HG03103 (cell line): ENCODE measurements around the gene ARHGAP26.

Experiments used
- ATAC-seq: cut with Tn5 transposase; IDR thresholded peaks from one replicate; pipeline ENCODE4 v1.9.1; 2021; ENCODE audit warnings: low read depth; ENCODE audit not compliant: unreplicated experiment

The ARHGAP26 gene

DNA sequence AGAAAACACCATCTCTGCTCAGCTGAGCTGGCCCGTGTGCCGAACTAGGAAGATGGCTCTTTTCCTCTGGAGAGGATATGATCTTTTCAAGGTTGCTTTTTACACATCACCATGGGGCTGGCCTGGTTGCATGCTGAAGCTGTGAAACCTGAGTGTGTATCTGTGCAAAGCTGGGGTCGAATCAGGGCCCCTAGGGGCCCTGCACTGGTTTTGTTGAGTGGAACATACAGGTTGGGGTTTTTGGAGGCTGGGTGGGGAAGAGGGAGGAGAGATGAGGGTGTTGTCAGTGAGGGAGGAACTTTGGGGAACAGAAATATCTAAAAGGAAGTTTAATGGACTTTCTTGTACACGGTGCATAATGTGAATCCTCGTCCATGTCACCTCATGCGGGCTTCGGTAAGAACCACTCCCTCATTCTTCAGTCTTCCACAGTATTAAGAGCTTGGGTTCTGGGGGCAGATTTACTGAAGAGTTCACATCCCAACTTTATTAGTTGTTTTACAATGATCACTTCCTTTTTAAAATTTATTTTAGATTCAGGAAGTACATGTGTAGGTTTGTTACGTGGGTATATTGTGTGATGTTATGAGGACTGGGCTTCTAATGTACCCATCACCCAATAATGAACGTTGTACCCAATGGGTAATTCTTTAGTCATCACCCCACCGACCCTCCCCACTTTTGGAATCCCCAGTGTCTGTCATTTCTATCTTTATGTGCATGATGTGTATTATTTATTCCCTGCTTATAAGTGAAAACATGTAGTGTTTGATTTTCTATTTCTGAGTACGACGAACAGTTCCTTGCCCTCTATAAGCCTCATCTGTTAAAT, 395.1 kb downstream of the ARHGAP26 start:
- ATAC-seq, result no peak

DNA sequence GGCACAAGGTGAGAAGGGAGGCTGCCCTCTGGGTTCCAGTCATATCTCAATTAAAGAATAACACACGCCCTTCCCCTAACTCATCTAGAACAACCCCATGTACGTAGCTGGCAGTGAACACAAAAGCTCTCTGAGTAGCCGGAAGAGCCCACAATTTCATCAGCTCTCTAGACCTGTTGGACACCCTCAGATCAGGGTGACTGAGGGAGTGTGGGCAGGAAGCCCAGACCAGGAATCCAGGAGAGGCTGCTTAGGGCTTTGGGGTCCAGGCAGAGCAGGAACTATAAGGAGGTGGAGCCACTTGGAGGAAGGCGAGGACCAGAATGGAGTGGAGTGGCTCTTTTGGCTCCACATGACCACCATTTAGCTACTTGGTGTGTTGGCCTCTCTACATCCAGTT, 395.9 kb downstream of the ARHGAP26 start:
- ATAC-seq, result no peak

DNA sequence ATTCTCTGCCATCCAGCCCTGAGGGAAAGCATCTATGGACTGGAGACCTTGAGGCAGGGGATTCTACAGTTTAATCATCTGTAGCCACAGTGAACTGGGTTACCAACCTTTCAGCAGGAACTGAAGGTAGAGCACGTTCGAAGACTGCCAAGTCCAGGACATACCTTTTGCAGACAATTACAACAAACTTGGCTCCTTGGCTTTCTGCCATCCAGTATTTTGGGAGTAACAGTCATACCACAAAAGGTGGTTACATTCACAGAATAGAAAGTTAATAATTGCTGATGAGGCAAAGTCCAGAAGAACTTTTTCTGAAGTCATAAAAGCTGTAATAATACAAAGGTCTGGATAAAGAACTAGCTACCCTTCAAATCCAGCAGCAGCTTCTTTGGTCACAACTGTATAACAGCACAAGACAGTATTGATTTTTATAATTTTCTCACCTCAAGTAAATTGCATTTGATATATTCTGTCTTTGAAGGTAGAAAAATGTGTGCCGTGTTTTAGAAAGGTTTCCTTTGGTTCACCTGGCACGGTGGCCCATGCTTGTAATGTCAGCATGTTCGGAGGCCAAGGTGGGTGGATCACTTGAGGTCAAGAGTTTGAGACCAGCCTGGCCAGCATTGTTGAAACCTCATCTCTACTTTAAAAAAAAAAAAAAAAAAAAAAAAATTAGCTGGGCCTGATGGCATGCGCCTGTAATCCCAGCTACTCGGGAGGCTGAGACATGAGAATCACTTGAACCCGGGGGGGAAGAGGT, 396.7 kb downstream of the ARHGAP26 start:
- ATAC-seq, result no peak

DNA sequence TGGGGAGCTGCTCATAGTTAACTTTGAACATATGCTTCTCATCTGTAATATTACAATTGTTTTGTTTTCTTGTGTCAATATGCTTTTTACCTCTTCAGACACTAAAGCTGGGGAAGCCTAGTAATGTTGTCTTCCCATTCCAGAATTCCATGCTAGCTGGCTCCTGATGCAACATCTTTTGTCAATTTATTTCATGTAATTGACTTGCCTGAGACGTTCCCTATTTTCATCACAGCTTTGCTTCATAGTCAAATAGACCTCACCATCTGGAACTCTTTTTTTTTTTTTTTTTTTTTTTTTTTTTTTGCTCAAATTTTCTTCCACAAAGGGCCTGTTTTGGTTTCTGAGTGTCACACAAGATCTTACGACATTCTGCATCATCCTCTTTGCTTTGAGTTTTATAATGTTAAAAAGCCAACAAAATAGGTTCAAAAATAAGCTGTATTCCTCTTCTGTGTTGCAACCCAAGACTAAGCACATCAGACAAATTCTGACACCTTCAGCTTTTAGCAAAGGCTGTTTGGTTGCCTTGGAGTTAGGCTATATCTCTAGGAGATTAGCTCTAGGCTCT, 398.1 kb downstream of the ARHGAP26 start:
- no peak for ATAC-seq

DNA sequence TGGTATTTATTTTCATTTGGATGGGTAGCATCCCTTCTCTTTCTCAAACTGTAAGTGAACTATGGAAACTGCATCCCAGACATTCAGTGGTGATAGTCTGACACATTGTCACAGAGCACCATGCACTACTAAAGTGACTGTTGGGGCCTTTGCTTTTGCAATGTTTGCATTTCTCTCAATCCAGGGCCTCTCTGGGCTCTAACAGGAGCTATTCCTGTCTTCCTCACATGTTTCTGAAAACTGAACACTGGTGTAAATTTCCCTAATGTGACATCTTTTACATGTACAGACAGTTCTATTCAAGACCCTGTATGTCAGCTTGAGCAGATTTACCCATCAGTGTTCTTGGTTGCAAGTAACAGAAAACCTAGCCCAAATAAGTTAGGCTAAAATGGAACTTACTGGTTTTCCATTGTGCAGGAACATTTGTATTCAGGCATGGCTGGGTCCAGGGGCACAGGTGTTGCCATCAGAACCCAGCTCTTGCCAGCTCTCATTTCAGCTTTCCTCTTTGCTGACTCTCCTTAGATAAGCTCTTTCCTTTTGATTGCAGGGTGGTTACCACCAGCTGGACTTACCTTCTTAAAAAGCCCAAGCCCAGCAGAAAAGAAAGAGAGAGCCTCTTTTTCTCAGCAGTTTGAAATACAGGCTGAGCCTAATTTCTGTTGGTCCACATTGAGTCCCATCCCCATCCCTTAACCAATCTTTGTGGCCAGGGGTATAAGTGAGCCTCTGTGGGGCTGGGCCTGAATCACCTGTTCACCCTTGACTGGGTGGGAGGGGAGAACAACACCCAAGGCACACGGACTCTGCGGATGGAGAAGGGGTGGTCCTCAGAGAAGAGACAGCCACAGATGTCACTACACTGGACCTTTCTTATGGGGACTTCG, 399.0 kb downstream of the ARHGAP26 start:
- ATAC-seq, result no peak

DNA sequence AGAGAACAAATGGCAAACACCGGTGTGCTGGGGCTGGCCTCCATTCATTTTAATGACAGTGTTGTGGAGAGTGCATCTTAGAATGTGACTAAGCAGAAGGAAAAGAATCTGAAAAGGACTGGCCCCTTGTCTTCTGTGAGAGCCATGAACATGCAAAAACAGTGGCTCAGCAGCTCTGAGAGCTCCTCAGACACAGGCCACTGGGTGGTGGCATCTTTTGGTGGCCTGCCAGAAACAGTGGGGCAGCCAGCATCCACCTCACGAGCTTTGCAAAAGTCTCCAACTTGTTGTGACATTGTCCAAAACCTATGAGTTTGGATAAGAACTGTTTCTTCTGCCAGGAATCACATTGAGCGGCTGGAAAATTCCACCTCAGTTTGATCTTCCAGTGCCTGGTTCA, 399.9 kb downstream of the ARHGAP26 start:
- no peak for ATAC-seq

DNA sequence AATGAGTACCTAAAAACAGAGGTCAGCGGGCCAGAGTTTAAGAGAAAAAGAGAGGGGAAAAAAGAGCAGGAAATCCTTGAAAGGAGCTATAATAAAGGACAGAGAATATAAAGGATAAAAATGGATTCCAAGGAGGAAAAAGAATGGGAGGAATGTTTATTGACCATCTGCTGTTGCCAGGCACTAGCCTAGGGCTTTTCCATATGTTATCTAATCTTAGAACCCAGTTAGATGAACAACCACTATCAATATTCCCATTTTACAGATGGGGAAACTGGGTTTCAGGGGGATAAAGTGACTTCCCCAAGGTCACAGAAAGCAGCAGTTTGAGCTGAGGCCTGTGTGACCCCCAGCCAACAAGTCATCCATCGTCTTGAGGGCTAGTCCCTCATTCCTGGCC, 400.8 kb downstream of the ARHGAP26 start:
- ATAC-seq, result no peak

DNA sequence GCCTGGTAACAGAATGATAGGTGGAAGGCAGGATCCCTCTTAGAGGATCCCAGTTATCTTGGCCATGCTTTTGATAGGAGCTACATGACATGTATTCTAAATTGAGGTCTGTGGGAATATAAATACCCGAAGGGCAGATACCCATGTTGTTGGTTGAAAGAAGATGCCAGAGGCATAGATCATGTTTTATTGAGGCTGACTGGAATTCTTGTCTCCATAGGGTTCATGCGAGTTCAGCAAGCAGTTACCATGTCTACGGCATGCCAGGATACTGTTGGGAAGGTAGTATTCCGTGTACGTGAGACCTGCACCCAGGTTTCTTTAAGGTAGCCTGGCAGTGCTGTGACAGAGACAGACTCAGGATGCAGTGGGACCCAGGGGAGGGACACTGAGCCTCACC, 402.6 kb downstream of the ARHGAP26 start:
- no peak for ATAC-seq

DNA sequence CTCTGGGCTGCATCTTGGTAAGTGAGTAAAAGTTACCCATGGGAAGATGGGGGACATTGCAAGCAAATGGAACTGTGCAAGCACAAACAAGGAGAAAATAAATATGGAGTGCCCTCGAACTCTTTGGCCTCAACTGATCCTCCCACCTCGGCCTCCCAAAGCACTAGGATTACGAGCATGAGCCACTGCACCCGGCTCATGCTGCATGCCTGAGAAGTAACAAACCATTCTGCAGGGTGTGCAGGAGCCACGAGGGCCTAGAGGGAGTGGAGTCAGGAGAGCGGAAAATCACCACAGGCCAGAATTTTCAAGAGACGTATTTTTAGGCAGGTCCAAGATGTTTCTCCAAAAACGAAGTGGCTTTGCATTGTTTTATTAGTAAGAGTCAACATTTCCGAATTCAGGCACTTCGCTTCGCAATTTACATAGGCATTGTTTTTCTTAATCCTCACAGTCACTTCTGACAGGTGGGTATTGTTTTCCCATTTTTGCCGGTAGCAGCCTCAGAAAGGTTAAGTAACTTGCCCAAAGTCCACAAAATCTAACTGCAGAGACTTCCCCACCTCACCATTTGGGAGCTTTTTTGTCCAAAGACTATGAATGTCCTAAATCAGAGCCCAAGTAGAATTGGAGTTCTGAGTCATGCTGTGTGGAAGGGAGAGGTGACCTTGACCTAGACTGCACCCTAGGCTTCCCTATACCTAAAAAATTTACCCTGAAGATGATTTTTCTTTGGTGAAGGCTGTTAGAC, 403.1 kb downstream of the ARHGAP26 start:
- no peak for ATAC-seq

DNA sequence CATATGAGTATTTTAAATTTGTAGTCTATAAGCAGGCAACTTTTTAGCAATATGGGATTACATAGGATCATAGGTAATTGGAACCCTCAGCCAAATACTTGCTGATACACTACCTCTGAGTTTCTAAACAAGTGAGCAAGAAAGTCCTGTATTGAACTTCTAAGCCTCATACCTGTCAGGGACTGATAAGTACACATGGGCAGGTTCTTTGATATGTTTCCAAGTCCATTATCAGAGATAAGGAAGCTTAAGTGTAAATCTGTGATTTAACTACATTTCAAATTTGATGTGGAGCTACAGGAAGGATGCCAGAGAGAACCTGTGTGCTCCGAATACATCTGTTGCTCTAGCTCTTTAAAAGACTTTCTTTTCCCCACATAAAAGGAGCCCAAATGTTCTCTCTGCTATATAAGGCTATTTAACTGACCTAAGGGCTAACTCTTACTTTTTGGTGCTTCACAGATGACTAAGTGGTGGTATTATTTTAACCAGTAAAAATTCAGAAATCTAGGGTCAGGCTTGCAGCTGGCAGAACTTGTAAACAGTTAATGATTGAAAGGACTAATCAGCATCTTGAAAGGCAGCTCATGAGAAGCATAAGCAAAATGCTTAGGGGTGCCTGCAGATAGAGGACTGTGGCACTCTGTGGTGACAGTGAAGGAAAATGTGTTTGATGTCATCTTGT, 404.7 kb downstream of the ARHGAP26 start:
- ATAC-seq, result no peak

DNA sequence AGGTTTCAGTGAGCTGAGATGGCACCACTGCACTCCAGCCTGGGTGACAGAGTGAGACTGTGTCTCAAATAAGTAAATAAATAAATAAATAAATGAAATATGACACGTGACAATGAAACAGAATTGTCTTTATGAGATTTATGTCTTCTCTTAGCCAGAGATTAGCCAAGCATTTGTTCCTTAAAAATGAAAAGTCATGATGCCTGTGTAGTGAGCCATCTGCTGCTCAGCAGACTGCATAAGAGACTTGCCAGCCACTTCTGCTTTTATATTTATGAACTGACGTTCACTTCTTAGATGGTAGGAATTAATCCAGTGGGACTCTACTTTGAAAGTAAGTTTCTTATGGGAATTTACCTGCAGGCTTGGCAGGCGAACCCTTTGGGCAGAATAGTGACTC, 405.9 kb downstream of the ARHGAP26 start:
- ATAC-seq, result no peak

DNA sequence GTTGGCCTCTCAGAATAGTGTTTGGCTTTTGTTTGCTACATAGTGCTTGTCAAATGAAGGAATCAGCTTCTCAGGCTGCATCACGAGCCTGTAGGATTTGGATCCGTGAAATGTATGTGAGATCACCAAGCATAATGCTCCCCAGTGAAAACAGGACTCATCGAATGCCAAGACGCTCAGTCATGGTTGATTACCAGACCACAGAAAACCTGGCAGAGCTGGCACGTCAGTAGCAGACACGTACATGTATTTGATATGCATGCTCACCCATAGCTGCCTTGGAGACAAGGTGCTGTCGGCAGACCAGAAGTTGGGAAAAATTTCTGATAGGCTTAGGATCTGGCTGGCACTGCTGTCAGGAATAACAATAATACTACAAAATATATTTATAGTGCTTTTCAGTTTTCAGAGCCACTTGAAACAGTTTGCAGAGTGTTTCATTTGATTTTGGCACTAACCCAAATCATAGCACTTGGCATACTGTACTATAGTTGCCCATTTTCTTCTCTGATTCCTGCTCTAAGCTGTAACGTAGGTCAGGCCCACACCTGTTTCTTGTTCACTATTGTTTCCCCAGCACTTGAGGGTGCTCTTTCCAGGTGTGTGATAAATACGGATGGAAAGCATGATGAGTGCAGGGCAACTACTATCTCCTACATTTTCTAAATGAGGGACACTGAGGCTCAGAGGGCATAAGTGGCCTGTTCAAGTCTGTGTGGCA, 407.2 kb downstream of the ARHGAP26 start:
- ATAC-seq, result no peak

DNA sequence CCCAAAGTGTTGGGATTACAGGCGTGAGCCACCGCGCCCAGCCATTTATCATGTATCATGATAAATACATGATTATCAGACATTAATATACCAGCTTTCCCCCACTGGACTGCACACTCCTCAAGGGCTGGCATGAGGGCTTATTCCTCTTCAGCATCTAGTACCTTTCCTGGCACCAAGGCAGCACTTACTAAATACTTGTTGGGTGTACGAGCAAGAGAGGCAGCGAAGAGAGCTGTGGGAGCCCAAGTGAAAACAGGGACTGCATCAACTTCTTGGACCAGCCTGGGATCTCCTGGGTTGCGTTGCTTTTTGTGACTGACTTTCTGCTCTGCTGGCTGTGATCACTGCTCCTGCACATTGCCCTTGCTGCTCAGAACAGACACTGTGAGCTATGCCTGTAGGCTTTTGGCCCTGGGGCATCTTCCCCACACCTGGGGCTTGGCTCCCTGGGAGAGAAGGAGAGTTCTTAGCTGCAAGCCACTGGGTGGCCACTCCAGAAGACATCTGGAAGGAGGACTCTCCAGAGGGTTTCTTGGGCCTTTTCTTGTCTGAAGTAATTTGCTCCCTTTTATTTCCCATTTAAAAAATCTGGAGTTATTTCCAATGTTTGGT, 409.1 kb downstream of the ARHGAP26 start:
- ATAC-seq, result no peak

DNA sequence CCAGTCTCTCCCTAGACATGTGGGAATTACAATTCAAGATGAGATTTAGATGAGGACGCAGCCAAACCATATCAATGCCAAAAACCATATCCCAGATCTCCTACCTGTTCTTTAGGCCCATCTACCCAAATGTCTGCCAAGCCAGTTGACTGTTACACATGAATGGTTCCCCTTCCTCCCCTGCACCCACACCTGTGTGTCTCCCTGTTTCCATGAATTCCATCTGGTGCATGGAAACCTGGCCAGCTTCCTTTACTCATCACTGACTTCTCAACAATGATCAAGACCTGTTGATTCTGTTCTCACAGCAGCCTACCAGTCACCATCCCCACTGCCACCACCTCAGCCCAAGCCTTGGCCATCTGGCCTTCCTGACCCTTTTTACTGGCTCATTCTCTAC, 410.6 kb downstream of the ARHGAP26 start:
- ATAC-seq, result no peak

DNA sequence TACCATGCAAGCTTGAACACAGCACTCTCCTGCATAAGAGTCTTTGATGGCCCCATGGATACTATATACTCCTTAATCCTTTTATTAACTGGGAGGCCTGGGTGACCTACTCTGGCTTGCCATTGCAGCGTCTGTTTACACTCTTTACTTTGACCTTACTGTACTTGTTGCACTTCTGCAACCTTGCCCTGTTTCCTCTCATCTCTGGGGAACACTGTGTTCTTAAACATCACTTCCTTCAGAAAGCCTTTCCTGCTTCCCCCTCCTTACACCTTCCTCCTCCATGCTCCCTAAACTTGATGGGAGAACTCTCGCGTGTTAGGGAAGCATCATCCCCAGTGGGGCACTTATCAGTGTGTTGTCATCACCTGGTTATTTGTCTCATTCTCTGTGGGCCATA, 411.0 kb downstream of the ARHGAP26 start:
- no peak for ATAC-seq

DNA sequence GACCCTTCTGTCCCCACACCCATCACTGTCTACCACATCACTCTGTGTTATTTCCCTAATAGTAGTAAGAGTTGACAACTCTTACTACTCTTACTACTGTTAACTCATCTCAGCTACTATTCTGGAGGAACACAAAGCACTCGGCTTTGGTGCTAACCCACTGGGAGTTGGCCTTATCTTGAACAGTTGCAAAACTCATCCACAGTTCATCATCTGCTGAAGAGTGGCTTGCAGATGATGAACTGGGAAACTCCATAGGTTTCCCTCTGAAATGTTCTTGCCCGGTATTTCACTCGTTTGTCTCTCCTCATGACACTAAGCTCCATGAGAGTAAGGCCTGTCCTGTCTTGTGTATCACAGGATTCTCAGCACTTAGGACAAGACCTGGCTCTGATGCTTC, 411.9 kb downstream of the ARHGAP26 start:
- ATAC-seq, result no peak

DNA sequence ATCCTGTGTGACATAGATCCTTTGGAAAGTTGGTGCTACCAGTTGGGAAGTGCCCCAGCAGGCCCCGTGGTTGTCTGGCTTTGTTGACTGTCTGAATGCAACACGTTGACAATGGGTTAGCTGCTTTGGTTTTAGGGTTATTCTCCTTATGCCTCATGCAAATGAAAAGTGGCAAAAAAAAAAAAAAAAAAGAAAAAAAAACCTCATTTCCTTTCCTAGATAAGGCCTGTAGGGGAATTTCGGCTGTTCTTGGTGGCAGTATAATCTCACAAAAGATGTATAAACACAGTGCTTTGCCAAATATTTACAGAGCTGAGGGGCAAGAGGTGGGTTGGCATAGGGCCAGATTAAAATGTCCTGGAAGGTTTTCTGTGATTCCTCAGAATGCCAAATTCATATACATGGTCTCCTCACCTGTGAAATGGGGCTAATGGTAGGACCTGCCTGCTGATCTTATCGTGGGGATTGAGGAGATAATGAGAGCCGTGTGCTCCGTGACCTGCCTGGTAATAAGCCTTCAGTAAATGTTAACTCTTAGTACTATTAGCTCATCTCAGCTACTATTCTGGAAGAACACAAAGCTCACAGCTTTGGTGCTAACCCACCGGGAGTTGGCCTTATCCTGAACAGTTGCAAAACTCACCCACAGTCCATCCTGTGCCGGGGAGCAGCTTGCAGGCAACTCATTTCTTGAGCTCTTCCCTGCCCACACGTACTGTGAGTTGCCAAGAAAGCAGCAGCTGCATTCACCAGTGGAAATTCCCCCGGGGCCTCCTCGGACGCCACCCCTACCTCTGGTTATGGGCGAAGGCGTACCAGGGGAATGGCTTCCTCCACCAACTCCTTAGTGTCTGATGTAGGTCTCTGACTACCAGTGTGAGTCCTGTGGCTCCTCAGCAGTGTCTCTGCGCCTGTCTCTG, 413.0 kb downstream of the ARHGAP26 start:
- peak; percentile 54 for ATAC-seq
